DOHH2 (cell line): ENCODE measurements around the gene PLXND1.
"Not testable (repeated sequence)": the region's sequence is repeated elsewhere in the genome, so short reads cannot be mapped to it uniquely, and the experiment has no call there.

Experiments used
- CTCF ChIP-seq: fragments of 200-600 bp; sonication (generic); IDR thresholded peaks from one replicate; pipeline ENCODE4 v1.5.1; 2014; ENCODE audit warnings: antibody characterized with exemption, mild to moderate bottlenecking, low read depth, low read length; ENCODE audit not compliant: poor library complexity, severe bottlenecking
- EZH2phosphoT487 ChIP-seq: fragments of 200-600 bp; sonication (generic); IDR thresholded peaks from 2 replicates; pipeline ENCODE4 v1.6.1; 2017; ENCODE audit warnings: borderline replicate concordance, mild to moderate bottlenecking, antibody characterized with exemption, low read length, moderate library complexity, mixed read lengths

- not testable (repeated sequence) for TF ChIP-seq CTCF, EZH2phosphoT487
Observed at GRCh38 chr3:129515821-129516432, 90.5 kb downstream of the PLXND1 start.
